Adrenal gland (tissue), 5 donors: ENCODE measurements around the gene FOXO1.

Experiments
- CTCF ChIP-seq, 6 experiments: fragments of 450-650 bp in 4 of 6; fragments of 200-600 bp in 2 of 6; sonication (generic) in 1 of 6; IDR thresholded peaks; 1 replicate in 5 of 6; 2 replicates in 1 of 6; pipeline versions ENCODE4 v1.5.1 to v1.8.0; 2016 to 2021; ENCODE audit warnings: antibody characterized with exemption in 6 of 6, mild to moderate bottlenecking in 2 of 6, moderate library complexity in 1 of 6
- POLR2A ChIP-seq, 2 donors: fragments of 450-650 bp; IDR thresholded peaks; one replicate each; pipeline ENCODE4 v1.6.1; 2017; ENCODE audit warnings: antibody characterized with exemption in 2 of 2, mild to moderate bottlenecking in 2 of 2, moderate library complexity in 1 of 2
- donor health status: DM: no; HTN: no; CAD: no.

- TF ChIP-seq CTCF (IDR thresholded peaks at IDR 0.05) (no peak), POLR2A (IDR thresholded peaks at IDR 0.05) (no peak)
Measured at GRCh38 chr13:40539576-40540327, 126.7 kb downstream of the FOXO1 start.
